ENCODE measurements around the gene VWA5A. TPM values are rescaled to one million over a fixed set of nuclear protein-coding genes. Genes with fewer than 3 reads are reported as not detected.

The VWA5A gene, protein sequence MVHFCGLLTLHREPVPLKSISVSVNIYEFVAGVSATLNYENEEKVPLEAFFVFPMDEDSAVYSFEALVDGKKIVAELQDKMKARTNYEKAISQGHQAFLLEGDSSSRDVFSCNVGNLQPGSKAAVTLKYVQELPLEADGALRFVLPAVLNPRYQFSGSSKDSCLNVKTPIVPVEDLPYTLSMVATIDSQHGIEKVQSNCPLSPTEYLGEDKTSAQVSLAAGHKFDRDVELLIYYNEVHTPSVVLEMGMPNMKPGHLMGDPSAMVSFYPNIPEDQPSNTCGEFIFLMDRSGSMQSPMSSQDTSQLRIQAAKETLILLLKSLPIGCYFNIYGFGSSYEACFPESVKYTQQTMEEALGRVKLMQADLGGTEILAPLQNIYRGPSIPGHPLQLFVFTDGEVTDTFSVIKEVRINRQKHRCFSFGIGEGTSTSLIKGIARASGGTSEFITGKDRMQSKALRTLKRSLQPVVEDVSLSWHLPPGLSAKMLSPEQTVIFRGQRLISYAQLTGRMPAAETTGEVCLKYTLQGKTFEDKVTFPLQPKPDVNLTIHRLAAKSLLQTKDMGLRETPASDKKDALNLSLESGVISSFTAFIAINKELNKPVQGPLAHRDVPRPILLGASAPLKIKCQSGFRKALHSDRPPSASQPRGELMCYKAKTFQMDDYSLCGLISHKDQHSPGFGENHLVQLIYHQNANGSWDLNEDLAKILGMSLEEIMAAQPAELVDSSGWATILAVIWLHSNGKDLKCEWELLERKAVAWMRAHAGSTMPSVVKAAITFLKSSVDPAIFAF
- total RNA-seq (2022; extraction: Qiagen RNA extraction), result 0.13 to 0.24 TPM (median 0.18 TPM) in 5 replicates

DNA sequence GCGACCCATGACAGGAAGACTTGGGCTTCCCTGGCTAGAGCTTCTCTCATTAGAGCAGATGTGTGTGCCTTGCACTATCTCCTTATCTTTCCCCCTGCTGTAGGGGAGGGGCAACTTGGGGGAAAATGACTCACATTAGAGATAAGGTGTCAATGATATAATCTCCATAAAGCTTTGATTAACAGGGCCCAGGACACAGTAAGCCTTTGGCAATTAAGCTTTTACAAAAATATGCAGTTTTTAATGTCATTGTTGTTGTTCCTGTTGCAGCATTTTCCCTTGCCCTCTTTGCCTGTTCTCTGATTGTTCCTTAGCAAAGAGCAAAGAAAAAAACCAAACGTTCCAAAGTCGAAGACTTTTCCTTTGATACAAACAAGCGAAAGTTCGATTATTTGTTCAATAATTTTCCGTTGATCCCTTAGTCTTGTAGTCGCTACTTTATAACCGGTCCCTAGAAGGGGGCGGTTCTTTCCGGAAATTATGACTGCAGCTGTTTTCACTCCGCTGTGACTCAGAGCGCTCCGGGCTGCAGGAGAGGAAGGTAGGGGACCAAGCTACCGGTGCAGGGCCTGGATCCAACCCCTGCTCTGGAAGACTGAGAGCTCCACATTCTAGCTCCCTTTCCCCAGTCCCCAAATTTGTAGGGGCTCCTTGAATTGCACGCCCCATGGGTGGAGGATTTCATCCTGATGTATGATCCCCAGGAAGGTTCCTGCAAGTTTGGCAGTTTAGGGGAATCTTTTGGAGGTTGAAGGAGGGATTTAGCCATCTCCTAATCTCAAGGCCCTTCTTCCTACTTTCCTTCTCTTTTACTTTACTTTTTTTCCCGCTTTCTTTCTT is at the start of gene VWA5A:
Gene VWA5A, plus strand, starts transcription at position 509 of the 840 bp plus-strand sequence. CDS start 2,062 bp downstream, outside the sequence.

DNA sequence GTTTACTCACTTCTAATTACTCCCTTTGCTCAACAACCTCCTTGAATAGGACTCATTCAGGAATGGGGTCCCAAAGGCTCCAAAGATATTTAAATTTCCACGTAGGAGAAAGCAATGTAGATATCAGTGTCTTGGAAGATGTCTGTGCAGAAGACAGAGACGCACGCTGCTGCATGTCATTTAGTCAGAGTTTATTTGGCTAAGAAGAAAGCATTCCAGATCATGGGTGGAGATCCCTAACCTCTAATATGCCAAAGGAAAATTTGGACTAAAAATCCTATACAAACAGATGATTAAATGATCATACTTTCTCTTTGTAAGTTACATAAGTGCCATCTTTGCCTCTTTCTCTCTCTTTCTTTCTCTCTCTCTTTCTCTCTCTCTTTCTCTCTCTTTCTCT is 67.8 kb downstream of the VWA5A start, which contains the start of gene OR10D3:
Gene OR10D3, plus strand, starts transcription at position 278 of the 400 bp plus-strand sequence. CDS start 1,925 bp downstream, outside the sequence.

Other genes starting within 250 kb of the VWA5A start
- not detected in 5 replicates for gene TMEM225, start 229.8 kb upstream of the VWA5A start, total RNA-seq (2022; extraction: Qiagen RNA extraction)
- not detected in 5 replicates for gene OR8D4, start 213.3 kb upstream of the VWA5A start, total RNA-seq (2022; extraction: Qiagen RNA extraction)
- not detected in 5 replicates for gene OR4D5, start 175.8 kb upstream of the VWA5A start, total RNA-seq (2022; extraction: Qiagen RNA extraction)
- gene OR6T1, start 171.6 kb upstream of the VWA5A start, total RNA-seq (2022; extraction: Qiagen RNA extraction), result not detected in 5 replicates
- gene OR10S1, start 137.7 kb upstream of the VWA5A start, total RNA-seq (2022; extraction: Qiagen RNA extraction), result not detected in 5 replicates
- gene OR10G6, start 120.3 kb upstream of the VWA5A start, total RNA-seq (2022; extraction: Qiagen RNA extraction), result not detected in 5 replicates
- gene OR10G4, start 102.5 kb upstream of the VWA5A start, total RNA-seq (2022; extraction: Qiagen RNA extraction), result not detected in 5 replicates
- gene OR10G9, start 92.4 kb upstream of the VWA5A start, total RNA-seq (2022; extraction: Qiagen RNA extraction), result not detected in 5 replicates
- gene OR10G8, start 88.7 kb upstream of the VWA5A start, total RNA-seq (2022; extraction: Qiagen RNA extraction), result not detected in 5 replicates
- gene OR10G7, start 74.1 kb upstream of the VWA5A start, total RNA-seq (2022; extraction: Qiagen RNA extraction), result not detected in 5 replicates
- not detected in 5 replicates for gene OR10D3, start 67.9 kb downstream of the VWA5A start, total RNA-seq (2022; extraction: Qiagen RNA extraction)
- gene OR8G1, start 125.6 kb downstream of the VWA5A start, total RNA-seq (2022; extraction: Qiagen RNA extraction), result not detected in 5 replicates
- not detected in 5 replicates for gene OR8G5, start 140.9 kb downstream of the VWA5A start, total RNA-seq (2022; extraction: Qiagen RNA extraction)
- not detected in 5 replicates for gene OR8D1, start 198.5 kb downstream of the VWA5A start, total RNA-seq (2022; extraction: Qiagen RNA extraction)
- not detected in 5 replicates for gene OR8D2, start 204.7 kb downstream of the VWA5A start, total RNA-seq (2022; extraction: Qiagen RNA extraction)